Measurements from ENCODE around the gene RNF169.

GRCh38 chr11:74870485-74870884 lies 121.8 kb downstream of the RNF169 start:
- TF ChIP-seq CTCF (IDR thresholded peaks at IDR 0.05; ENCODE audit: low read depth, low read length, missing input control), result no peak
- TF ChIP-seq ZBTB33 (IDR thresholded peaks at IDR 0.05), result no peak
- TF ChIP-seq MAX (IDR thresholded peaks at IDR 0.05), result no peak

Measured in liver (tissue), 2 donors.